Body of pancreas (tissue), 4 donors: Measurements from ENCODE around the gene CYFIP1.

ENCODE experiments used
- CTCF ChIP-seq, 7 experiments: fragments of 450-650 bp in 4 of 7; fragments of 200-600 bp in 3 of 7; sonication (generic) in 3 of 7; IDR thresholded peaks; one replicate each; pipeline ENCODE4 v1.5.1; 2016 to 2019; ENCODE audit warnings: antibody characterized with exemption in 7 of 7
- POLR2A ChIP-seq, 3 donors: fragments of 450-650 bp; IDR thresholded peaks; one replicate each; pipeline ENCODE4 v1.6.1; 2016; ENCODE audit warnings: antibody characterized with exemption in 3 of 3, mild to moderate bottlenecking in 2 of 3

GRCh38 chr15:22880068-22880980, 99.8 kb downstream of the CYFIP1 start:
- TF ChIP-seq CTCF (IDR thresholded peaks at IDR 0.05): no peak
- TF ChIP-seq POLR2A (IDR thresholded peaks at IDR 0.05): no peak
